Vagina (tissue), 2 donors: ENCODE data around the gene PHLDB2.

Source experiments
- CTCF ChIP-seq, 3 experiments: fragments of 450-650 bp in 2 of 3; fragments of 200-600 bp in 1 of 3; sonication (generic) in 1 of 3; IDR thresholded peaks; one replicate each; pipeline ENCODE4 v1.5.1; 2017 to 2019; ENCODE audit warnings: antibody characterized with exemption in 3 of 3, mild to moderate bottlenecking in 2 of 3, moderate library complexity in 2 of 3
- POLR2AphosphoS5 ChIP-seq, 2 donors: sonication (generic); formaldehyde crosslinking; IDR thresholded peaks; one replicate each; pipeline ENCODE4 v1.9.0; 2017; ENCODE audit warnings: antibody characterized with exemption in 2 of 2, mild to moderate bottlenecking in 2 of 2, low read depth in 1 of 2; ENCODE audit not compliant: insufficient read depth in 1 of 2

GRCh38 chr3:111812701-111813100, 46.4 kb upstream of the PHLDB2 start:
- TF ChIP-seq CTCF (IDR thresholded peaks at IDR 0.05) (no peak), POLR2AphosphoS5 (IDR thresholded peaks at IDR 0.05; ENCODE audit: insufficient read depth in 1 of 2, low read depth in 1 of 2) (no peak)
